OCI-LY7 (cell line): ENCODE results near the gene GAB4.

Source experiments
- EZH2phosphoT487 ChIP-seq: fragments of 200-600 bp; sonication (generic); IDR thresholded peaks from 2 replicates; pipeline ENCODE4 v1.6.1; 2018; ENCODE audit warnings: low read depth, borderline replicate concordance, mild to moderate bottlenecking, mixed run types, antibody characterized with exemption, low read length, moderate library complexity, mixed read lengths
- TF ChIP-seq, protein P1 (sequence below): fragments of 200-600 bp; sonication (generic); conservative IDR thresholded peaks from 2 replicates; pipeline ENCODE4 v1.5.1; 2014; ENCODE audit warnings: mild to moderate bottlenecking, antibody characterized with exemption, low read length, moderate library complexity, mixed read lengths

DNA sequence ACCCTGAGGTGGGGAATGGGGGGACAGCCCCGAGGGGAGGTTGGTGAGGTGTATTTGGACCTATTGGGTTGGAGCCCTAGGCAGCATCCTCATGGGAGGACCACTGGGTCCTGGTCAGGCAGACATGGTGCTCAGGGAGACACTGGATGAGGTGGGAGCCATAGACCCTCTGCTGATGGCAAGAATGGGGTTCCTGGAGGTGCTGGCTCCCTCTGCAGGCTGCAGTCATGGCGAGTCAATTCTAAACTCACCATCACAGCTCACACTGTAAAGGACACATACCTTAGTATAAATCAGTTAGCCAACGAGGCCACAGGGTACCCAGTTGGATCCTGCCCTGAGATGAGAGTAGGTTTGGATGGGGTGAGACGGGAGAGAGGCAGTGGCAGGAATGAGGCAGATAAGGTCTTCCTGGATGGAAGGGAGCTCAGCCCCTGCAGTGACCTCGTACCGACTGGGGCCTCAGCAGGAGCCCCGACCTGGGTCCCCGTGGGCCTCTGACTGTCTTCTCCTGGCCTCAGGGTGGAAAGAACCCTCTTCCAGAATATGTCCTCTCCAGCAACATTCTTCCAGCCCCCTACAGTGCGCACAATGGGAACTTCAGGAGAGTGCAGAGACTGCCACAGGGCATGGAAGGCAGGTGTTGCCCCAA is 1.7 kb upstream of the GAB4 start:
- TF ChIP-seq, protein P1, sequence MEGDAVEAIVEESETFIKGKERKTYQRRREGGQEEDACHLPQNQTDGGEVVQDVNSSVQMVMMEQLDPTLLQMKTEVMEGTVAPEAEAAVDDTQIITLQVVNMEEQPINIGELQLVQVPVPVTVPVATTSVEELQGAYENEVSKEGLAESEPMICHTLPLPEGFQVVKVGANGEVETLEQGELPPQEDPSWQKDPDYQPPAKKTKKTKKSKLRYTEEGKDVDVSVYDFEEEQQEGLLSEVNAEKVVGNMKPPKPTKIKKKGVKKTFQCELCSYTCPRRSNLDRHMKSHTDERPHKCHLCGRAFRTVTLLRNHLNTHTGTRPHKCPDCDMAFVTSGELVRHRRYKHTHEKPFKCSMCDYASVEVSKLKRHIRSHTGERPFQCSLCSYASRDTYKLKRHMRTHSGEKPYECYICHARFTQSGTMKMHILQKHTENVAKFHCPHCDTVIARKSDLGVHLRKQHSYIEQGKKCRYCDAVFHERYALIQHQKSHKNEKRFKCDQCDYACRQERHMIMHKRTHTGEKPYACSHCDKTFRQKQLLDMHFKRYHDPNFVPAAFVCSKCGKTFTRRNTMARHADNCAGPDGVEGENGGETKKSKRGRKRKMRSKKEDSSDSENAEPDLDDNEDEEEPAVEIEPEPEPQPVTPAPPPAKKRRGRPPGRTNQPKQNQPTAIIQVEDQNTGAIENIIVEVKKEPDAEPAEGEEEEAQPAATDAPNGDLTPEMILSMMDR = peak; percentile 76
- no peak for TF ChIP-seq EZH2phosphoT487
